ENCODE data around the gene AOPEP.

The AOPEP gene

DNA sequence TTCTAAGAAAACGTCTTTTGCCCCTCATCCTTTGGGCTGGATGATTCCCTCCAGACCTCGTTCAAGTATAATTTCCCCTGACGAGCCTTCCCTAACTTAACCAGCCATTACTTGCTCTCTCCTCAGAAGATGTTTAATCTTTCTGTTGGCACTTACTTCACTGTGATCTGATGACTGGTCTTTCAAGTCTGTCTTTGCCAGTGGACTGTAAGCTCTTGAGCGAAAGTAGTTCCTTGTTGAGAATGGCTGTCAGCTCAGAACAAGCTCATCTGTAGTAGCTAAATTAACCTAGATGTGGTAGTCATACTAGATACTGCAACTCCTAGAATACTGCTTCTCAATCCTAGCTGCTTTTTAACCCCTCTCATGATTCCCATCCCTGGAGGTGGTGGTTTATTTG, 125.0 kb downstream of the AOPEP start:
- no peak for DNase-seq

DNA sequence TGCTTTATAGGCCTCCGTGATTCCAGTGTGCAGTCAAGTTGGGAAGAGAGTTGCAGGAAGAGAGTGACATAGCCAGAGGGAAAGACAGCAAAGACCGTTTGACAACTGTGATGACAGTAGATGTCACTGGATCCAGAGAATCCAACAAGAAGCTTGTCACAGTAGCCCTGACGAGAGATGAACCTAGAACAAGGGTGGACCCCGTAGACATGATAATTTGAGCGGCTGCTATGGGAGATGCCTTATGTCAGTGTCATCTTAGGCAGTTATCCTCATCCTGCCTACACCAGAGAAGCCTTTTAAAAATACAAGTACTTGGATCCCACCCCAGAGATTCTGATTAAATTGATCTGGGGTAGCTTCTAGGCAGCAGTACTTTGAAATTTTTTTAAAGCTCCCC, 125.4 kb downstream of the AOPEP start:
- no peak for DNase-seq

DNA sequence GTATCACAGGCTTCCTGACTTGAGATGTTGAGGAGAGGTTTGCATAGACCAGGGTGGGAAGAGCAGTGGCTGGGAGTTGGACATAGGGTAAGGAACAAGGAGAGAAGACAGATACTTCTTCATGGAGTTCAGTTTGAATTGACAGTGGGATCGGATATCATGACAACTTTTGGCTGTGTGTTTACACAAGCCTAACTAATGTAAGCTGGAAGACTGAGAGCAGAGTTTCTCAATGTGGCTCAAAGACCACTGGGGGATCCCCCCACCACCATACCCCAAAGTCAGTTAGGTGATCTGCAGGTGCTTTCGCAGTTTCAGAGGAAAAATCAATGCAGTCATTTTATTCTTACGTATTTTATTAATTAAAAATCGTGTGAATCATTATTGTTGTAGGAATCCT, 125.9 kb downstream of the AOPEP start:
- no peak for DNase-seq

DNA sequence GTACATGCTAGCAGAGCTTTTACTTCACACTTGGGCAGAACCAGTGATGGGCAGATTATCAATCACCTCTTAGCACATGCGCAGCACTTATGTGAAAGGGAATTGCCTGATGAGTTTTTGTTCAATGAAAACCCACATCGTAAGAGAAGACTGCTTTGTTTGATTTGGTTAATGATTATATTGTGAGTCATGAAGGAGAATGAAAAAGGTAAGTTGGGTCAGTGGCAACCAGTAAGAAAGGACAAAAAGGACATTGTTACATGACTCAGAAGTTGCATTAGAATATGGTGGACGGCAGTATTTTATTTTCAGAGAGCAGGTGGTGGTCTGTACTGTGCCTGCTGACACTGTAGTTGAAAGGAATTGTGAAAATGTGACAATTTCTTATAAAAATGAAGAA, 127.4 kb downstream of the AOPEP start:
- DNase-seq: no peak

DNA sequence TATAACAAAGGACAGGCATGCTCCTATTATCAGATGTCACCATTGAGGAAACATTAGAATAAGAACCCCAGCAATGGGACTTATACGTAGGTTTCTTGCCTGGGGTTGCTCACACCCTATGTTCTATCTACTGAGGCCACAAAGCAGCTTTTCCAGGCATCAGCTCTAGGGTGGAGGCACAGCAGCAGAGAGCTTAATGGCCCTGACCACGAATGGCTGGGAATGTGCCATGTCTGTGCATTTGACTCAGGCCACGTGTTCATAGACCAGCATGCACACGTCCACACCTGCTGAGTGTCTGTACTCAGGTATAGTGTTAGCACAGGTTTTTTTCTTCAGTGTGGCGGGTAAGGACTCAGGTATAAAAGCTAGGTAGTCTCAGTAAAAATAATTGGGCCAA, 129.4 kb downstream of the AOPEP start:
- no peak for DNase-seq

DNA sequence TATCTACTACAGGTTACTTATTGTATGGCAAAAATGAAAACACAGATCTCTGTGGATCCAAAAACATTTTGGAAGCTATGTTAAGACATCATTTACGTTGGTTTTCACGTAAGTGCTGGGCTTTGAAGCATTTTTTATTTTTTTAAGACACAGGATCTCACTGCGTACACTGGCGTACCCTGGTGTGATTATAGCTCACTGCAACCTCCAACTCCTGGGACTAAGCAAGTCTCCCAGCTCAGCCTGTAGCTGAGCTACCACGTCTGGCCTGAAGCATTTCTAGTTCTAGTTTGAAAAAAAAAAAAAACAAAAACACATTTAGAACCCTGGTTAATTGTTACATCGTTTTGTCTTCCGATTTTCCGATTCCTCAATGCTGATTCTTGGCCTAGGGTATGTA, 131.3 kb downstream of the AOPEP start:
- DNase-seq: no peak

DNA sequence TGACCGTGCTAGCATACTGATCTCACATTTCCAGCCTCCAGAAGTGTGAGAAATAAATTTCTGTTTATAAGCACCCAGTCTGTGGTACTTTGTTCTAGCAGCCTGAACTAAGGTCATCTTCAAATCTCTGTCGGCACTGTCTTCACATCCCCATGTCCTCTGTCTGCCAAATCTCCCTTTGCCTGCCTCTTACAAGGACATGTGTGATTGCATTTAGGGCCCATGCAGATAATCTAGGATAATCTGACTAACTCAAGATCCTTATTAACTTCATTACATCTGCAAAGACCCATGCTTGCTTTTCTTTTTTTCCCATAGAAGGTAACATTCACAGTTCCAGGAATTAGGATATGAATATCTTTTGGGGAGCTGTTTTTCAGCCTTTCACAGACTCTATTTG, 132.7 kb downstream of the AOPEP start:
- no peak for DNase-seq

DNA sequence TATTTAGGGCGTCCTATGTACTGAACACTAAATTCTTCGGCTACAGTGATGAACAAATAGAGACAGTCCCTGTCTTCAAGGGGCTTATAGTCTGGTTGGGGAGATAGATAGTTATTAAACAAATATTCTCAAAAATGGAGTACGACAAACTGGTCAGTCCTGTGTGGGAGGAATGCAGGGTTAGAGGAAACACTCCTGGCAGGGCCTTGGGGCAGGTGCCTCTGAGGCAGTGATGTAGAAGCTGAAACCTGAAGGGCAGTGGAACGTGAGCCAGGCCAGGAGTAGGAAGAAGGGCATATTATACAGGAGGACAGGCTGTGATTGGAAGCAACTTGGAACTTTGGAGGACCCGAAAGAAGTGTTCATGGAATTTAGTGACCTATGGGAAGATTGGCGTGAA, 133.4 kb downstream of the AOPEP start:
- no peak for DNase-seq

DNA sequence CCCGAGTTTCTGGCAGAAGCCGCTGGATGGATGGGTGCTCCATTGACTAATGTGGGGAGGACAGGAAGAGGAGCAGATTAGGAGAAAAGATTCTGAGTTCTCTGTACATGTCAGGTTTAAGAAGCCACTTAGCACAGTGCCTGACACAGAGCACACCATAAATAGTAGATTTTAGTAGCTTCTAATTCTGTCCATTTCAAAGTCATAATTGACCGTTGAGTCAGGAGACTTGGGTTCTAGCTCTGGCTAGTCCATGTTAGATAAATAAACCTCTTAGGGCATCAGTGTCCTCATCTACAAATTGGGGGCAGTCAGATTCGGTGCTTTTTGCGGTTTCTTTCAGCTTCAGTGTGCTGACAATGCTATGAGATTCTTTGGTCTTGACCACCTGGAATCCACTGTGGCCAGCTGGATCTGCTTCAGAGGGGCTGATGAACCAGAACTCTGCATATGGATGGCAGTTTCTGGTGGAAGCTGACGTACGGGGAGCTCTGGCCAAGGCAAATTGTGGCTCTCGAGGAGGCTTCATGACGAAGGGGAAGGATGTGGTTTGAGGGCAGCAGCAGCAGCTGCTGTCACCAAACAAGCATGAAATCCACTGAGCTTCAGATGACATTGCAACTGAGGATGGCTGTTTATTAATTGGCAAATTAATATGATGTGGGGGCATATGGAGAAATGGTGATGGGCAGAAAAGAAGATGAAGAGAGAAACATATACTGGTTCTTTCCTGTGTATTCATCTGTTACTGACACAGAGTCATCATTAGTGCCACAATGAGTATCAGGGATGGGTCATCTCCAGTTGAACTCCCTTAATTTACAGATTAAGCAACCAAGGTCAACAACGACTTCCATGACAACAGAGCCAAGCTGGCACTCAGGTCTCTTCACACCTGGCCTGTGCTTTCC, 134.4 kb downstream of the AOPEP start:
- DNase-seq: peak; percentile 17

DNA sequence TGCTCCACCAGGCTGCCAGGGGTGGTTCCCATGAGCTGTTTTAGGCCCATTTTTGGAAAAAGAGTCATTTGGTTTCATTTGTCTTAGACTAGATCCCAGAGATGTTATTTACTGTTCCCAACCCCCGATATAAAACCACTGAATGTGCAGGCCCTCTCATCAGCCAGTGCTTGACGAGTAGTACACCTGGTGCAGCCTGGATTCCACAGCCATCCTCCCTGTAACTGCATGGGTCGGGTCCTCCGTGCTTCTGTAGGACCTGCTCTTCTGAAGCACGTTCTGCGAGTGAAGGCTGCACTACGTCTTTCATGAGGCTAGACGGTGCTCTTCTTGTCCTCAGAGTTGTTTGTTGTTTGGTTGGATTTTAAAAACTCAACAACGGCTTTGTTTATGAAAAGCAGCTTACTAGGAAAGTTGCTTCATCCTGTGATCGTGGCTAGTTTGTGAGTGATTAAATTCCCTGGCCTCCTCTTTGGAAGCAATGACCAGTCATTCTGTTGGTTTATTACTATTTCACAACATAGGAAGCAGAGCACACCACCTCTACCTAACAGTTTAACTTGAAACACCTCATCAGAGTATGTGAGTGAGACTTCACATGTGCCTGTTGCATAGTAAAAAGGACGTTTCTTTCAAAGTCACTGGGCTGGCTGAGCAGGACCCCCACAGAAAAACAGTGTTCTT, 135.2 kb downstream of the AOPEP start:
- no peak for DNase-seq

DNA sequence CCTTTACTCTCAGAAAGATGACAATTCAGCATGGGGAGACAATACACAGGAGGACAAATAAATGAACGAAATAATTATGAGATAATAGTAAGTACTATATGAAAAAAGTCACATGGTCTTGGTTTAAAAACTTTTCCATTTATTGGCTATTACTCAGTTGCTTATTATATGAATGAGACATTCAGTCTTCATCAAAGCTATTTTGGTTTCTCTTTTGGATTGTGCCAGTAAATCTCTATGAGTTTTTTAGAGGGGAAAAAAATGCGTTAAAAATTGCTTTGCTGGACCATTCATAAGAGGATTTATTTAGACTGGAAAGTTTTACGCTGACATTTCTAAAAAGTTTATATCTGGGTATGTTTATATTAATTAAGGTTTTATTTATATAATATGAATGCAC, 137.7 kb downstream of the AOPEP start:
- no peak for DNase-seq

DNA sequence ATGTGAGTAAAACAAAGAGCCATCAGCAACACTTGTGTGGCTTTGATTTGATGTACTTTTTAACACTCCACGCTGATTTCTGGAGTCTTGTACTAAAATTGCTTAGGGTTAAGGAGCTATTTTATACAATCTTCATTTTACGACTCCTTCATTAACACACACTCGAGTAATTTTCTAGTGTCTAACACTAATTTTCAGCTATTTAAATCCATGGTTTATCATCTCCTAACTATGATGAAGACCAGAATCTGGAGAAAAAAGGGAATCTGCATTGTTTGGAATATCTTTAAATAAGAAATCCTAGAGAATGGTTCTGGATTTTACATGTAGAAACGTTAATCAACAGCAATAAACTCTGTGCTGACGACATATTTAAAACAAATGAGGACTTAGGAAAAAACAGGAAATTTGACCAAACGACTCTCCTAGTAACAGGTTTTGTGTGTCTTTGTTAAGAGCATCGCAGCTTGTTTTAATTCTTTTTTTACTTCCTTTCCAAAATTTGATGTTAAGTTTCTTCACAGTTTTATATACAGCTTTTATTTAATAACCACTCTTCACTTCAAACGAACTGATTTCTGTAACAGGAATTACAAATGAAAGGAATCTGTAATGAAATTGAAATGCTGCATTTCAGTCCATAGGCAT, 138.5 kb downstream of the AOPEP start:
- no peak for DNase-seq

DNA sequence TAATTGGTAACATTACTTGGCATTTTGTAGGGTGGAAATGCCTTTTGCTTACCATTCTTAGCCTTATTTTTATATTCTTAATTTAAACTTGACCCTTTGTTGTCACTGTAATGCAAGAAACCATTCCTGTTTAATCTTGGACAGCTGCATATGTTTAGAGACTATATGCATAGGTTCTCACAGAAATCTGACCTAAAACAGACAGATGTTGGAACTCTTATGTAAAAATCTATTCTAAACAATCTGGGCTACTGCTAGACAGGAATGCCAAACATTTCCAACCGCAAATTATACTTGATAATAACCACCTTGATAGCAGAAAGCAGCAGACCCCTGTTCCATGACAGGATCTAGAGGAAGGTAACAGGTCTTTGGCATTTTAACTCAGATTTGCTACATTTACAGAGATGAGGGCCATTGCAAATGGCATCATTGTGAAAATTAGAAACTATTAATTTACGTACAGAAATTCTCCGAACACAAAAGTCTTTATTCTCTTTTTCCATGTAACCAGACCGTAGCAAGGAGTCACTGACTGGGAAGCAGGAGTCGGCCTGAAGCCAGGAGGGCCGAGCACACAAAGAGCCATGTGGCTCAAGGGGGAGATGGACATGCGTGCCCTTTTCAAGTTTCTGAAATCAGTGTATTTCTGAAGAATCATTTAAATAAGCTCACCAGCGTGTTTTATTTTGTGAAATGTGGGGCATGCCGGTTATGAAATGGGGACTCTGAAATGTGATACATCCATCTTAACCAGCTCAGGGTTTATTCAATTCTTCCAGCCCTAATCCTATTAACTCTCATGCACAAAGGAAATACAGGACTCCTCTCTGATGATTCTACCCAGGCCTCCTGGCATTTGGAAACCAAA, 139.3 kb downstream of the AOPEP start:
- peak; percentile 59 for DNase-seq

DNA sequence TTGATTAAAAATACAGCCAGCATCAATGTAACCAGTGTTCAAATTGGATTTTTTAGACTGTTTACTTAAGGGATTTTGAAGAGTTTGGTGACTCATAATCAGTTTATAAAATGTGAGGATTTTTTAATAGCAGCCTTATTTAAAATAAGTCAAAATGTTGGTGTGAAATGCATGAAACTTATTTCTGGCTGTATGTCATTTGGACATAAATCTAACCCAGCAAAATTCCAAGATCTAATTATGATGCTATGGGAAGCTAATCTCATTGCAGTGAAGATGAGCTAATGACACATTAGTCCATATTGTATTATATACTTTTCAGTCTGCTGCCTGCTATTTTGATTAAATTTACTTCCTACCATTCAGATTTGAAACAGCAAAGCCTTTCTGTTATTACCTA, 140.3 kb downstream of the AOPEP start:
- no peak for DNase-seq

DNA sequence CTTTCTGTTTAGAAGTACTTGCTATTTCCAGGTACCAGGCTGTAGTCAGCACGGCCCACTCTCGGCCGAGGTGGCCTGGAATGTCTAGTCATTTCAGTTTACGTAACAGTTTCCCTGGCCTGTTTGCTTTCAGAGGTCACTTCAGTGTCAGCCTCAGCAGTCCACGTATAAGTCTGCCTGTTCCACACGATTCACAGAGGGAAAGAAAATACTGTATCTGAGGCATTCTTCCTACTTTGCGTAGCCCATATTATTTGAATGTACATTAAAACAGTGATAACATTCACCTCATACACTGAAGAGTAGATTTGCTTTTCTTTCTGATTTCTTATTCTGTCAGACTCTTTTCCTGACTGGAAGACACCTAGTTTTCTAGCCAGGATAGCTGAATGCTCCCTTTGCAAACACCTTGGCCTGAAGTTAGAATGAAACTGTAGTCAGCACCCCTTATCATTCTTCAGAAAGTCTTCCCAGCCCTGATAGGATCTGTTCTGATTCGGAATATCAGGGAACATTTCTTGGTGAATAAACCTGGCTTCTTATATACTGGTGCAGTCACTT, 140.9 kb downstream of the AOPEP start:
- no peak for DNase-seq

DNA sequence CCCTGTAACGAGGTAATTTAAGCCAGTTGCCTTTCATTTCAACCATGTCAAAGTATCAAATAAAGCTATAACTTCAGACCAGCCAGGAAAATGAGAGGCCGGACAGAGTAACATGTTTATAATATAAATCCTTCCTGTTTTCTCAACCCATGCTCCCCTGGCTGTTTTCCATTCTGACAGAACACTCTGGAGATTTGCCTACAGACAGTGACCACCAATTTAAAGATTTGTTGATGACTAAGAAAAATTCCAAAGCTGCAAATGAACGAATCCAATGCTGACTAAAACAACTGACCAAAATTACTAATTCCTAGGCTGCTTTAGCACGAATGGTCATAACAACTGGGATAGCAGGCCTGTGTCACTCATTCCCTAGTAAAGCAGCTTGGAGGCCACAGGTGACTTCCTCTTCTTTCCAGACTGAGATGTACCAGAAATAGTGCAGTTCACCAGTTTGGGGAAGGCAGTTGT, 141.4 kb downstream of the AOPEP start:
- DNase-seq: peak; percentile 22

DNA sequence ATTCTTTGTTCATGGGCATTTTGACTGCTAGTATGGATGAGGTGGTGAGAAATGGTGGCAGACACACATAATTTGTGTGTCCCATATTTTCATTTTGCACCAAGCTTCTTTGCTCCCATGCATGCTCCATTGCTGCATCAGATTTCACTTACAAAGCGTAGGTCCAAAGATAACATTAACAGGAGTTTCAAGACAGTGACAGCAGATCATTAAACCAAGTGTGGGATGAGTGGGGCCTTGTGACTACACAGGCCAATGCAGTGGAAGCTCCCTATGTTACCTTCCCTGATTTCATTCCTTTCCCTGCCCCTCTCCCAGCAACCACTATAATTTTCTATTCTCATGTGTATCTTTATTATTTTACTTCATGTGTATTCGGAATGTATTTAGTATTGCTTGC, 142.0 kb downstream of the AOPEP start:
- no peak for DNase-seq

DNA sequence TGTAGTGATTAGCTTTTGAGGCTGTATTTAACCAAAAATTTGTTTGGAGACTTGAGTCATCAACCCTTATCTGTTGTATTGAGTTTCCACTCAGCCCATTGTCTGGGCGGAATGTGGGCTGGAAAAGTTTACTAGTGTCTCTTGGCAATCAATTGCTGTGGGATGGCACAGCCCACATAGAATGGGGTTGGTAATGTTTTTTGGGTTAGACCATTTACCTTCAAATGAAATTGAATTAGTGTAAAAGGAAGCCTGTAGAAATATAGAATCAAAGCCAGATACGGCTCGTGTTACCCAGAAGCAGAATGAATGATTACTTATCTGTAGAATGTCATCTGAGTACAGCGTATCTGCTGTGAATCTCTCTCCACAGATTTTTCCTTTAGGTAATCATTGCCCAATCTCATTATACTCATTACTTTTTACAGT, 142.9 kb downstream of the AOPEP start:
- DNase-seq: no peak

DNA sequence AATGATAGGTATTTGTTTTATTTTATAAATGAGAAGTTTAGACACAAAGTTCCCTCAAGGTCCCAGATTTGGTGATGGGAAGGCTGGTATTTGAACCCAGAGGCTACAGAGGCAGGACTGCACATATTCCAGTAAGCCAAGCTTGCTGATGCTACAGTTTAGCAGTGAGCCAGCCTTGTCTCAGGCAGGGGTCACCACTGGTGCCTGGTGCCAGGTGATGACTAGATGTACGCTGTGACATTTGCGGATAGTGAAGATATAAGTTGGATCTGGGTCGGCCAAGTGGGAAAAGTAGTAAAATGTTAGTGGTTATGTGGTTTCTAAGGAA, 143.9 kb downstream of the AOPEP start:
- DNase-seq: no peak

DNA sequence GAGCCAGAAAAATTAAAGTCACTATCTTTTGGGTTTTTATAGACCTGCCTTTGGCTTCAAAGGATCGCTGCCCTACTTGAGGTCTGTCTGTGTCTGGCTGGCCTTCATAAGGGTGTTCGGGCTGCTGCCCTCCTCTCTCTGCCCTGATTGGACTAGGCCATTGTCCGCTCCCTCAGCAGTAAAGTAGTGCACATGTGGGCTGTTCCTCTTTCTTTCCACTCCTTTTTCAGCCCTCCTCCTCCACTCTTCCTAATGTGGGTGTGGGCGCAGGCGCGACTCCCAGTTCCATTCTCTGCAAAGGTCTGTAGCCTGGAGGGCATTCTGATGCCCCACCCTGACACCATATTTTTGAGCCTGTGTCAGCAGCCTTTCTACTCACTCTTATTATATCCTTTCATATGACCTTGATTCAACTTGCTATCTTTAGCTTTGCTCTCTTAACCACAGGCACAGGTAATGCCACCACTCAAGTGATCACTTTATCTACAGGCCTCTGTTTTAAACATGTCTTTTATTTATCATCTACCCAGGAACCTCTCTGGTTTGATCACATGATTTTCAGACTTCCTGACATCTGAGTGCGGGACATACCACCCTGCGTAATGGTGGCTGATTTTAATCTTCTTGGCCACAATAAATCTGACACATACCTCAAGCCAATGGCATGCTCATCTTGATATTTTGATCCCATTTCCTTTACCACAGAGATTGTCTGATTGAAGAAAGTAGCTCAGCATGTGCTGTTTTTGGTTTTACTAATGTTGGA, 144.5 kb downstream of the AOPEP start:
- no peak for DNase-seq

DNA sequence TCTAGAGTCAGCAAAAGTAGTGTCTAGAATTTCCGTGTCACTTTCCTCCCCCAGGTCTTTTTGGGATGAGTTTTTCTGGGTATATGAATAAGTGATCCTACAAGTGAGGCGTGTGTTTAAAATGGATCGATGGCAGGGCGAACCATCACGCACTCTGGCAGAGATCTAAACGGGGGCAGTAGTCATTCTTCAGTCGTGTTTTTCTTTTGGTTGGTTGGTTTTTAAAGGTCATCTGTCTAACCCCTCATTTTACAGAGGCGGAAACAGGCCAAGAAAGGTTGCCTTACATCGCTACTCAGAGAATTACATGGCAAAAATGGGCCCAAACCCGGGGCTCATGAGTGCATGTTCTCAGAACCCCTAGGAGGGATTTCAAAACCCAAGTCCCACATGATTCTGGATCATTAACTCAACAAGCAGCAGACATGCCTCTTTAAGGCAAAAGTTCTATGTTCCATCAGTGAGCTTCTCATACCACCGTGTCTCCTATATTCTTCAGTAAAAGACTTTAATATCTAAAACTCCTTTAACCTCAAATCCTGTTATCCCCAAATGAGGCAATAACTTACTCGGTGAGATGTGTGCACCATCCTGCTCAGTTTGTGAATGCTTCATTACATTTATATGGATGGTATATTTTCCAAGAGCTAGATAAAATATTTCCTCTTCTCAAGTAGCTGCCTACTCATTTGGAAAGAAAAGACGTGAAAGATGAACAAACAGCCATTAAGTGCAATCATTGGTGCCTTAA, 145.8 kb downstream of the AOPEP start:
- DNase-seq: peak; percentile 78
